Lower leg skin (tissue), 4 donors: ENCODE measurements around the gene MYOF. TPM values are rescaled to one million over a fixed set of nuclear protein-coding genes. Genes with fewer than 3 reads are reported as not detected.
A peak's percentile ranks its signal among the peaks of the same experiment; 100 is the strongest.

Experiments used
- DNase-seq, 2 donors: peaks; one replicate each; pipeline ENCODE4 v3.0.0-alpha.2; 2019; ENCODE audit warnings: low spot score in 2 of 2
- H3K4me3 ChIP-seq: fragments of 200-600 bp; sonication (generic); 2 replicates; pipeline ENCODE4 v1.5.1; 2017; ENCODE audit warnings: mild to moderate bottlenecking, low read depth; ENCODE audit not compliant: poor library complexity, severe bottlenecking
- POLR2A ChIP-seq, 2 donors: fragments of 450-650 bp; IDR thresholded peaks; one replicate each; pipeline ENCODE4 v1.6.1; 2016 to 2017; ENCODE audit warnings: antibody characterized with exemption in 2 of 2, mild to moderate bottlenecking in 1 of 2, moderate library complexity in 1 of 2
- WGBS, 2 donors: methylation state at CpG; one replicate each; pipeline ENCODE4 v1.1.5; 2018; 5-methylcytosine and 5-hydroxymethylcytosine counted together
- intact Hi-C: fragments of 100-400 bp; cut with DNase I; formaldehyde crosslinking; loops from one replicate; pipeline ENCODE4 v1.15.0; 2023; ENCODE audit warnings: low total_unique reads
- total RNA-seq, 4 donors: library from RNA; depleted of rRNA; stranded (reverse); fragments of >200 nt; gene quantifications; one replicate each; pipeline ENCODE4 v1.1.0, GENCODE V29; 2016
- TF ChIP-seq, protein P1 (sequence below), 3 donors: fragments of 450-650 bp; IDR thresholded peaks; one replicate each; pipeline ENCODE4 v1.5.1; 2016; ENCODE audit warnings: antibody characterized with exemption in 3 of 3, mild to moderate bottlenecking in 3 of 3, moderate library complexity in 2 of 3

The MYOF gene
- total RNA-seq, 4 donors from 2014 or later = 65.5 to 129 (median 90.3) TPM

DNA sequence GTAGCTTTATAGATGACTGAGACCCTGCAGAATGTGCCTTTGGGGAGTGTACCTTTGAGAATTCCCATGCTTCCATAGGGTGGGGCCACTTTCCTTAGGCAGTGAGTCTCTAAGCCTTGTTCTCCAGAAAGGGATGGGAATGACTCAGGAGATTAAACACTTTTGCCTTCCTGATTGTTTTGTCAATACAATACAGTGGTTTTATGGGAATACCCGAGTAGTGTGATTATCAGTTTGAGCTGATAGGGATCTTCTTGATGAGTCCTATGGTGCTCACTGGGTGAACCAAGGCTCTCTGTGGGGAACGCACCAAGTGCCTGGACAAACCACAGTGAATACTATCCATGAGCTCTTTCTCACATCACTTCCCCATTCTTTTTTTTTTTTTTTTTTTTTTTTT lies 6.3 kb downstream of the MYOF start:
- no peak for DNase-seq
- intact Hi-C loops = loop anchor here (10.0 kb wide), 1 partner anchor 51 kb away; no protein-coding TSS in a partner anchor
- WGBS, 2 donors = 20 to 53% methylated on average over 2 of the region's 2 CpGs
- H3K4me3 ChIP-seq = no peak overlapping the region
- TF ChIP-seq, protein P1, sequence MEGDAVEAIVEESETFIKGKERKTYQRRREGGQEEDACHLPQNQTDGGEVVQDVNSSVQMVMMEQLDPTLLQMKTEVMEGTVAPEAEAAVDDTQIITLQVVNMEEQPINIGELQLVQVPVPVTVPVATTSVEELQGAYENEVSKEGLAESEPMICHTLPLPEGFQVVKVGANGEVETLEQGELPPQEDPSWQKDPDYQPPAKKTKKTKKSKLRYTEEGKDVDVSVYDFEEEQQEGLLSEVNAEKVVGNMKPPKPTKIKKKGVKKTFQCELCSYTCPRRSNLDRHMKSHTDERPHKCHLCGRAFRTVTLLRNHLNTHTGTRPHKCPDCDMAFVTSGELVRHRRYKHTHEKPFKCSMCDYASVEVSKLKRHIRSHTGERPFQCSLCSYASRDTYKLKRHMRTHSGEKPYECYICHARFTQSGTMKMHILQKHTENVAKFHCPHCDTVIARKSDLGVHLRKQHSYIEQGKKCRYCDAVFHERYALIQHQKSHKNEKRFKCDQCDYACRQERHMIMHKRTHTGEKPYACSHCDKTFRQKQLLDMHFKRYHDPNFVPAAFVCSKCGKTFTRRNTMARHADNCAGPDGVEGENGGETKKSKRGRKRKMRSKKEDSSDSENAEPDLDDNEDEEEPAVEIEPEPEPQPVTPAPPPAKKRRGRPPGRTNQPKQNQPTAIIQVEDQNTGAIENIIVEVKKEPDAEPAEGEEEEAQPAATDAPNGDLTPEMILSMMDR (IDR thresholded peaks at IDR 0.05) = no peak
- no peak for TF ChIP-seq POLR2A (IDR thresholded peaks at IDR 0.05)

- TF ChIP-seq POLR2A (IDR thresholded peaks at IDR 0.05) = no peak
- TF ChIP-seq, protein P1 (IDR thresholded peaks at IDR 0.05) = no peak
- no peak overlapping the region for H3K4me3 ChIP-seq
- WGBS, 2 donors = 43 to 69% methylated on average over 2 of the region's 2 CpGs
- DNase-seq = no peak
- intact Hi-C loops = loop anchor here (10.0 kb wide), 1 partner anchor 50 kb away; no protein-coding TSS in a partner anchor
These were observed 6.9 kb downstream of the MYOF start for GRCh38 chr10:93475227-93475626.

DNA sequence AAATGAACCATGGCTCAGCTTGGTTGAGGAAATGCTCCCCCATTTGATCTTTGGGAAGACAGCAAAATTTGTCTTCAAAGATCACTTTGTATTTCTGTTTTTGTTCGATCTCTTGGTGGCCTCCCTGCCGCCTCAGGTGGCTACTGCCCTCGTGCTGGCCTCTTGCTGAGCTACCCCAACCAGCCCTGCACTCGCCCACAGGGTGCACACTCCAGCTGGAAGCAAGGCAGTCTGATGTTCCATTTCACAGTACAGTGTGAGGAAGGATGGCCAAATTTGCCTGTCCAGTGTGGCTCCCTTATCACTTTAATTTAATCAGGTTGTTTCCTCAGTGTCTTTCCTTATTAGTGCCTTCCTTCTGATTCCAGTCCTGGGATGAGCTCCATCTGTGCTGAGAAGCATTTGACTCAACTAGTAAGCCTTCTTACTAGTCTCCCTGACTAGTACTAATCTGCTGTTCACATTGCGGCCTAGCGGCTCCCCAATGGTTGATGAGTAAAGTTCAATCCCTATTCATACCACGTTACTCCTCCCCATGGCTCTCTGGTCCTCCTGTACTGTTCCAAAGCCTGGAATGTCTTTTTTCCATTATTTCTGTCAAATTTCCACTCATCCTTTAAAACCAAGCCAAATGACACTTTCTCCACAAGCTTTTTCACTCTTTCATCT lies 8.2 kb downstream of the MYOF start:
- no peak for TF ChIP-seq POLR2A (IDR thresholded peaks at IDR 0.05)
- TF ChIP-seq, protein P1 (IDR thresholded peaks at IDR 0.05) = no peak
- intact Hi-C loops = loop anchor here (10.0 kb wide), 1 partner anchor 49 kb away; no protein-coding TSS in a partner anchor
- 70 to 71% methylated on average over 7 of the region's 7 CpGs for WGBS, 2 donors
- no peak overlapping the region for H3K4me3 ChIP-seq
- peak in 1 of 2 donors; percentile 81 for DNase-seq

GRCh38 chr10:93473161-93473560 lies 9.0 kb downstream of the MYOF start:
- intact Hi-C loops = loop anchor here (10.0 kb wide), 1 partner anchor 48 kb away; no protein-coding TSS in a partner anchor
- TF ChIP-seq, protein P1 (IDR thresholded peaks at IDR 0.05) = no peak
- WGBS, 2 donors = 84 to 90% methylated on average over 2 of the region's 2 CpGs
- H3K4me3 ChIP-seq = no peak overlapping the region
- DNase-seq = peak in 1 of 2 donors; percentile 61

- WGBS, 2 donors = 64 to 65% methylated on average over 5 of the region's 5 CpGs
- peak in 1 of 2 donors; percentile 53 for DNase-seq
- no peak overlapping the region for H3K4me3 ChIP-seq
- TF ChIP-seq, protein P1 (IDR thresholded peaks at IDR 0.05) = no peak
- no peak for TF ChIP-seq POLR2A (IDR thresholded peaks at IDR 0.05)
- intact Hi-C loops = loop anchor here (10.0 kb wide), 1 partner anchor 46 kb away; no protein-coding TSS in a partner anchor
These were observed 11.0 kb downstream of the MYOF start for GRCh38 chr10:93471110-93471651.
